ENCODE results near the gene TXNL4A.

DNA sequence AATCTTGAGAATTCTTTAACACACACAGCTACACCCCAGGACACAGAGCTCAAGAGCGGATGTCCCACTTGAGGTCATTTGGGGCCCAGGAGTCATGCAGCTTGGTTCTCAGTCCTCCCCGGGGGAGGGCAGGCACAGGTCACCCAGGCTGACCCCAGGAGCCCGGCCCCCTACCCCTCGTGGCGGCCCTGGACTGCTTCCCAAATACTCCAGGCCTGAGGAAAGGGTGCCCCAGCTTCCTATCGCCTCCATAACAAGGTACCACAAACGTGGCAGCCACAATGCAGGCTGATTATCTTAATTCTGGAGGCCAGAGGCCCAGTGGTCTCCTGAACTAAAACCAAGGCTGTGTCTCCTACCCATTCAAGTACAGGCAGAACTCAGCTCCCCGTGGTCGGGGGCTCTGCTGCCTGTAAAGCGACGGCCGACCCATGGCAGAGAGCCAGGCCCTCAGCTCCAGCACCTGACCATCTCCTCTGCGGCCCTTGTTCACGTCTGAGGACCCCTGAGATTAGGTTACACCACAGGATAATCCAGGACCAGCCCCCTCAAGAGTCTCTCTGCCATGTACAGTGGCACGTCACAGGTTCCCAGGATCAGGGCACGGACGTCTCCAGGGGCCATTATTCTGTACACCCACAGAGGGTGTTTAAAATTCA, 47.4 kb downstream of the TXNL4A start:
- TF ChIP-seq, protein P1, sequence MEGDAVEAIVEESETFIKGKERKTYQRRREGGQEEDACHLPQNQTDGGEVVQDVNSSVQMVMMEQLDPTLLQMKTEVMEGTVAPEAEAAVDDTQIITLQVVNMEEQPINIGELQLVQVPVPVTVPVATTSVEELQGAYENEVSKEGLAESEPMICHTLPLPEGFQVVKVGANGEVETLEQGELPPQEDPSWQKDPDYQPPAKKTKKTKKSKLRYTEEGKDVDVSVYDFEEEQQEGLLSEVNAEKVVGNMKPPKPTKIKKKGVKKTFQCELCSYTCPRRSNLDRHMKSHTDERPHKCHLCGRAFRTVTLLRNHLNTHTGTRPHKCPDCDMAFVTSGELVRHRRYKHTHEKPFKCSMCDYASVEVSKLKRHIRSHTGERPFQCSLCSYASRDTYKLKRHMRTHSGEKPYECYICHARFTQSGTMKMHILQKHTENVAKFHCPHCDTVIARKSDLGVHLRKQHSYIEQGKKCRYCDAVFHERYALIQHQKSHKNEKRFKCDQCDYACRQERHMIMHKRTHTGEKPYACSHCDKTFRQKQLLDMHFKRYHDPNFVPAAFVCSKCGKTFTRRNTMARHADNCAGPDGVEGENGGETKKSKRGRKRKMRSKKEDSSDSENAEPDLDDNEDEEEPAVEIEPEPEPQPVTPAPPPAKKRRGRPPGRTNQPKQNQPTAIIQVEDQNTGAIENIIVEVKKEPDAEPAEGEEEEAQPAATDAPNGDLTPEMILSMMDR (IDR thresholded peaks at IDR 0.05): no peak
- TF ChIP-seq POLR2A (IDR thresholded peaks at IDR 0.05): no peak
